HG02610 (cell line): ENCODE measurements around the gene DEFB114.

Experiments used
- ATAC-seq: cut with Tn5 transposase; IDR thresholded peaks from one replicate; pipeline ENCODE4 v1.9.1; 2021; ENCODE audit warnings: mild to moderate bottlenecking, moderate library complexity; ENCODE audit not compliant: unreplicated experiment

DEFB114 gene

DNA sequence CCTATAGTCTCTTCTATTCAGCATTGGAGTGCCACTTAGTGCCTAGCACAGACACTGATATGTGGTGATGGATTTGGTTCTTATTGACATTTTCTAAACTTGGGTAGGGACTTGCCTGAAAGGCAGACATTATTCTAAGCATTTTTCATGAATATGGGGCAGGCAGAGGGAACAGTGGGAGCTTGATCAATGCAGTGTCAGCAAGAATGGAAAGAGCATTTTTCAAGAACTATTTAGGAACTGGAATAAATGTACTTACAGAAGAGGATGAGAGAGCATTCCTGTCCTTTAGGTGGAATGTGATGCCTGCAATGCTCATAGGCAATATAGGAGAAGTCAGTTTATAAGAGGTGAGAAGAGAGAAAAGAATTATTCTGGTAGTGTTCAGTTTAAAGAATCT, 26.2 kb downstream of the DEFB114 start:
- ATAC-seq: no peak

DNA sequence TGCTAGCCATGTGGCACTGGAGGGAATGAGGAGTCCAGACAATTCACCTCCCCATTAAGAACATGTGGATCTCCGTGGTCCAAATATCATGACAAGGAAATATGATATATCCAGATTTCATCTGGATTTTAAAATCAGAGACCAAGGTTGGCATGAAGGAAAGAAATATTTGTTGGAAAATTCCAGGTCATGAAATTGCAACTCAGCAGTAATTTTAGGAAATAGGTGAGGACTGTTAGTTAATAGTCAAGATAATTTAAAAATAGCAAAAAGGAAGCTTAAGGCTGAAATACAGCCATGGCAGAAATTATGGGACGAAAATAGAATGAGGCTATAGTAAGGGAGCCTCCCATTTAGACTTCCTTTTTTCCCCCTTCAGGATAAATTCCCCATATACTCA, 26.9 kb downstream of the DEFB114 start:
- ATAC-seq: no peak

DNA sequence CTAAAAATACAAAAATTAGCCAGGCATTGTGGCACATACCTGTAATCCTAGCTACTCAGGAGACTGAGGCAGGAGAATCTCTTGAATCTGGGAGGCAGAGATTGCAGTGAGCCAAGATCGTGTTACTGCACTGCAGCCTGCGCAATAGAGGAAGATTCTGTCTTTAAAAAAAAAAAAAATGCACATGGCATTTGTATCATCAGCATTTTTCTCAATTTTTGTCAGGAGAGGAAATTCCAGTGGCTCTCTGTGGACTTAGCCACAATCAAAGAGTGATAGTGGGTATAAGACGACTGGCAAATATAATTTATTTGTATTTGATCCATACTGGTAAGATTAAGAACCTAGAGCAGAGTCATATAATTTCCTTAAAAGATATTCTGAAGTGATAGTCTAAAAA, 28.6 kb downstream of the DEFB114 start:
- ATAC-seq: no peak

DNA sequence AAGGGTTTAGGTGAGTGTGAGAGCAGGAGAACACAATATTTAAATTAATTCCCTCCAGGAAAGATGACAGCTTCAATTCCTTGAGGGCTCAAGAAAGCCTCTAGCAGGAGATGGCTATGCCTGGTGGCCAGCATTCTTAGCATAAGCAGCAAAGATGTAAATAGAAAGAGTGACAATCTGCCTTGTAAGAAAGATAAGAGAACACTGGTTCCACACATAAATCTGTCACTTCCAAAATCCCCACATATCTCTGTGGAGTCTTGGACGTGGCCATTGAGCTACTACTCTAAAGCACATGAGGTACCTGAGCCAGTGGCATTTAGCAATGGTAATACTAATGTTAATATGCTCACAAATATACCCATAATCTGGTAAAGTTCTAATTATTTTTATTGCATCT, 29.2 kb downstream of the DEFB114 start:
- no peak for ATAC-seq

DNA sequence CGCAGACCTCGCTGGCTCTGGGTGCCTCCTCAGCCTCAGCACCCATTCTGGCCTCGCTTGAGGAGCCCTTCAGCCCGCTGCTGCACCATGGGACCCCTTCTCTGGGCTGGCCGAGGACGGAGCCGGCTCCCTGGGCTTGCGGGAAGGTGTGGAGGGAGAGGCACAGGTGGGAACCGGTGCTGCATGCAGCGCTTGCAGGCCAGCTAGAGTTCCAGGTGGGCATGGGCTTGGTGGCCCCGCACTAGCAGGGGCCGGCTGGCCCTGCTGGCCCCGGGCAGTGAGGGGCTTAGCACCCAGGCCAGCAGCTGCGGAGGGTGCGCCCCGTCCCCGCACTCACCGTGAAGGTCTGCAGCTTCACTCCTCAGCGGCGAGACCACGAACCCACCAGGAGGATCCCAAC, 30.4 kb downstream of the DEFB114 start:
- no peak for ATAC-seq

DNA sequence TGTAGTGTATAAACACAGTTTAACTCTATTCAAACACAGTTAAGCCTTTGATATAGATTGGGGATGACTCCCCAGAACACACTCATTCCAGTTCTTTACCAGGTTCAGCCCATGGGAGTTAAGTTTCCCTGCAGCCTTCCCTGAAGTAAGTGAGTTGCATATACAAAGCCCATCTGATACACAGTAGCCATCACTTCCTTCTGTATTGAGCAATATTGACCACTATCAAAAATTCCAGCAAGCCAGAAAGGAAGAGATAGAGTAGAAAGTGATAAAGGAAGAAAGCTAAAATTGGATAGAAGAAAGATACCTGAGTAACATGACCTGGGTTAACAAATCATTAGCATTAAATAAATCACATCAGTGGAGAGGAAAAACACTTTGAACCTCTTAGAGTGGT, 34.6 kb downstream of the DEFB114 start:
- no peak for ATAC-seq

DNA sequence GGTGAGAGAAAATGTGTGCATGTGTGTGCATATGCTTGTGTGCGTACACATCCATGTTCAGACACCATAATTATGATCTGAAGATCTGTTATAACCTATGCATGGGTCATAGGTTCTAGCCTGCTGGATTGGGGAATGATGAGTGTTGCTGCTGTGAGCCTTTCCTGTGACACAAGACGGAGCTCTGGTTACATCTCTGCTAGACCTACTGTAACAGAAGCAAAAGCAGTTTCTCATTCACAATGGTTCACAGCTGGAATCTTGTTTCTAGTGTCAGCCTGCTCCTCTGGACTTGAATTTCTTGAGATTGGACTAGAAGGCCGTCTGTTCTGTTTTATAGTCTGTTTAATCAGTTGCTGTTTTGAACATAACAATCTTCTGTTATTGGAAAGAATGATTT, 40.1 kb downstream of the DEFB114 start:
- ATAC-seq: no peak

DNA sequence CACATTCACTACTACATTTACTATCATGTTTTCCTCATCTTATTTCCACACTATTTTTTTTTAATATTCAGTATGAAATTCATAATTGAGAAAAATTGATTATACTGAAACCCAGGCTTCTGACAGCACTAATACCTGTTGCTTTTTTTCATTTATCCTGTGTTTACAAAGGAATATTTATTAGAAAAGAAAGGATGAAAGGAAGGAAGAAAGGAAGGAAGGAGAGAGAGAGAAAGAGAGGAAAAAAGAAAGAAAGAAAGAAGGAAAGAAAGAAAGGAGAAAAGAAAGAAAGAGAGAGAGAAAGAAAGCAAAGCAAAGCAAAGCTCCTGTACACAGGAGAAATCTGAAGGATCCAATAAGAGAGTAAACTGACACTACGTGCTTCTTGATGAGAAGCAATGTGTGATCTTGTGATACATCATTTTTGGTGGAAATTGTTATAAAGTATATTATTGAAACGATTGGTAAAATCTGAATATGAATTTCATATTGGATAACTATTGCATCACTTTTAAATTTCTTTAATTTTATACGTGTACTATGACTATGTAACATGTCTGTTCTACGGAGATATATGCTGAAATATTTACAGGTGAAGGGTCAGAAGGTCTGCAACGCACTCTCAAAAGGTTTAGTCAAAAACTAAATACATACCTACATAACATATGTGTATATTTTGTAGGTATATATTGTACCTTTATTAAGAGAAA, 43.9 kb downstream of the DEFB114 start:
- no peak for ATAC-seq

DNA sequence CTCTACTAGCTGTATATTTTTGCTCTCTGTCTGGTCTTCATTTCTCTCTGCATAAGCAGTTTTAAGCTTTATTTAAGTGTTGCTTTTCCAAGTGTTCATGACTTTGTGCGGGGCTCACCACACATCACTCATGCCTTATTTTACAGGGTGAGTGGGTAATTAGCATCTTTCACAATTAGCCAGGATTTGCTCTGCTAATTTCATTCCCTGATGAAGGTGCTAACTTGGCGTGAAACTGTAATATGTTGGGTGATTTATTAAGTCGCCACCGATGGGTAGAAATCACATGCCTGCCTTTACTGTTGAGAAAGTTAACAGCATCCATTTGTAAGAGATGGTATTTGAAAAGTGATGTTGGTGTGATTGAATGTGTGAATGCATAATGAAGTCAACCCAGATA, 44.7 kb downstream of the DEFB114 start:
- ATAC-seq: no peak

DNA sequence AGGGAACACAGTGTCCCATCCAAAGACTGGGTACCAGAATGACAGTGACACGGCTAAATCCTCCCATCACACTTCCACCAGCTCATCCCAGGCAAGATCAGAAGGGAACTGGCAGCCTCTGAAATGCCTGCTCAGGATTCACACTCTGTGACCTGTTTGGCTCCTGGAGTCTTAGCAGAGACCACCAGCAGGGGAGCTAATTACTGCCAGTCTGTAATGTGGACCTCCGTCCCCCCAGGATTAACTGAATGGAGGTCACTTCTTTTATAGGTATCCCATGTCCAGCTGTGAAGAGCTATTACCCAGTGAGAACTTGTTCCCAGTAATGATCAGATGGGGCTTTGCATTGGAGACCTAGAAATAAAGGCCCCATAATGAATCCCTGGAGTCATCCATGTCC, 45.2 kb downstream of the DEFB114 start:
- no peak for ATAC-seq

DNA sequence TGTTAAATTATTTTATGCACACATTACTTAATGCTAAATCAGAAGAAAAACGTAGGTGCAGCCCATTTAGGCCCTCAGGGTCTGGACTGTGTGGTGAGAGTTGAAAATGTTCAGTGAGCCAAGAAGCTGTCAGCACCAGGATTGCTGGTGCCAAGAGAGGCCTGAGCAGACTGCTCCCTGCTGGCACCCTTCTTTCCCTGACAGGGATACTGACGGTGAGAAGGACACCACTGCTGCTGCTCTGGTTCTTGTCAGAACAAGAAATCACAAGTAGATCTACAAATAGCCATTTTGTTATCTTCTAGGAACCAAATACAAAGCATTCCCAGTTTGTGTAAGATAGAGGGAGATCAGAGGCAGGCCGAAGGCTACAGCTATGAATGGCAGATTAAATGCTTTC, 48.9 kb downstream of the DEFB114 start:
- no peak for ATAC-seq

DNA sequence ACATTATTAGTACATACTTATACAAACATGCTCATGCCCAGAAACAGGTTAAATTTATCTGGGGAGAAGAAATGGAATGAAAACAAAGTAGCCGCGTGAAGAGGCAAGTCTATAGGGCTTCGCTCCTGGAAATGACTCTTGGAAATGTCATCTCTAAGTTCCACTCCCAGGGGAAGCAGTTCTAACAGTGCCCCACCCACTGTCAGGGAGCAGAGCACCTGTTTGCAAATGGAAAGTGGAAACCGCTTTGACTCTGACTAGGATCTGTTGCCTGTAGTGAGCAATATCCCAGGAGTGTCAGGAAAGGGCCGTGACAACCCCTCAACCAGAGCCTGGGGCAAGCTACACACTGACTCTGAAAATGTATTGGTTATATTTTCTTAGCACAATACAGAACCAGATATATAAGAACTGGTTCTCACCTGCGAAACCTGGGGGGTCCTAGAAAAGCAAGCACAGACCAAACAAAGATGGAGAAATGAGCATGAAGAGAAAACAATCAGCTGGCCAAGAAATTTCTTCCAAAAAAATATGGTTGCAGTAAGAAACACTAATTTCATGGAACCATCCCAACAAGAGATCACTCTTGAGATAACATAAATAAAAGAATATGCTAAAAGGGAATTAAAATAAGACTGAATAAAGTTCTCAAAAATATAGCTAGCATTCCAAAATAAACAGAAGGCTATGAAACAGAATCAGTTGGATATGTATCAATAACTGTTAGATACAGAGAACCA, 50.2 kb downstream of the DEFB114 start:
- no peak for ATAC-seq

DNA sequence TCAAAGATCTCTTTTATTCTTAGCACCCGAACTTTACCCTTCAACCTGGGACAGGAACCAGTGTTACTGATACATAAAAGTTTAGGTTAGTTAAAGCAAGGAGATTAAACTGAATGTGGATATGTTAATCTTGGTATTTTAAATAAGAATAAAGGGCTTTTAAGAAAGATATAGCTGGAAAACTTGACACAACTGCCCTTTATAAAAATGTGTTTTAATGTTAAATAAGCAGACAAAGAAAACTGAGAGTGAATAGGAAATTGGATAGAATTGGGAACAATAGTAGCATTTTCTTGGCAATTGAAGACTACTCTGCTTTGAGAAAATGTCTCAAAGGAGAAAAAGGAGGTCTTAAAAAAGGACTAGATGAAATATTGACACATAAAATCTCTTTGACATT, 51.8 kb downstream of the DEFB114 start:
- ATAC-seq: no peak

DNA sequence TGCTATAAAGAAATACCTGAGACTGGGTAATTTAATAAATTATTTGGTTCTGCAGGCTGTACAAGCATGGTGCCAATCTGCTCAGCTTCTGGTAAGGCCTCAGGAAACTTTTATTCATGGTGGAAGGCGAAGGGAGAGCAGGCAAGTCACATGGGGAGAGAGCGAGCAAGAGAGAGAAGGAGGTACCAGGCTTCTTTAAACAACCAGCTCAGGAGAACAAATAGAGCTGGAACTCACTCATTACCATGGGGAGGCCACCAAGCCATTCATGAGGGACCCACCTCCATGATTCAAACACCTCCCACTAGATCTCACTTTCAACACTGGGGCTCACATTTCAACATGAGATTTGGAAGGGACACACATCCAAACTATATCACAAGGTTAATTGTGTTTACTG, 52.7 kb downstream of the DEFB114 start:
- no peak for ATAC-seq
